Transverse colon (tissue), 4 donors: ENCODE measurements around the gene STK32B. TPM values are rescaled to one million over a fixed set of nuclear protein-coding genes. Genes with fewer than 3 reads are reported as not detected.
"Not testable (repeated sequence)": the region's sequence is repeated elsewhere in the genome, so short reads cannot be mapped to it uniquely, and the experiment has no call there.

ENCODE experiments used
- DNase-seq: peaks from one replicate; pipeline ENCODE4 v3.0.0-alpha.2; 2019
- H3K27ac ChIP-seq, 4 donors: fragments of 200-600 bp; sonication (generic); 2 replicates each; pipeline ENCODE4 v1.5.1; 2016 to 2018; ENCODE audit warnings: inconsistent platforms in 4 of 4
- H3K27me3 ChIP-seq: fragments of 200-600 bp; sonication (generic); 2 replicates; pipeline ENCODE4 v1.5.1; 2017; ENCODE audit warnings: inconsistent platforms
- H3K36me3 ChIP-seq, 4 donors: fragments of 200-600 bp; sonication (generic); 2 replicates each; pipeline ENCODE4 v1.5.1; 2017 to 2019; ENCODE audit warnings: inconsistent platforms in 4 of 4
- H3K4me1 ChIP-seq, 4 donors: fragments of 200-600 bp; sonication (generic); 2 replicates each; pipeline ENCODE4 v1.5.1; 2017 to 2020; ENCODE audit warnings: inconsistent platforms in 4 of 4
- H3K4me3 ChIP-seq, 4 donors: fragments of 200-600 bp; sonication (generic); 1 replicate in 1 of 4; 2 replicates in 3 of 4; pipeline versions ENCODE4 v1.5.1 to v1.6.1; 2017 to 2019; ENCODE audit warnings: inconsistent platforms in 4 of 4
- H3K9me3 ChIP-seq, 2 donors: fragments of 200-600 bp; sonication (generic); 2 replicates each; pipeline ENCODE4 v1.5.1; 2017 to 2019; ENCODE audit warnings: inconsistent platforms in 2 of 2
- CTCF ChIP-seq, 5 experiments: fragments of 200-600 bp in 3 of 5; fragments of 450-650 bp in 2 of 5; sonication (generic) in 3 of 5; IDR thresholded peaks; 1 replicate in 2 of 5; 2 replicates in 3 of 5; pipeline ENCODE4 v1.5.1; 2016 to 2017; ENCODE audit warnings: antibody characterized with exemption in 5 of 5, inconsistent platforms in 3 of 5, mild to moderate bottlenecking in 2 of 5, moderate library complexity in 1 of 5
- EP300 ChIP-seq: sonication (generic); formaldehyde crosslinking; IDR thresholded peaks from one replicate; pipeline ENCODE4 v1.6.1; 2017; ENCODE audit warnings: antibody characterized with exemption, low read depth
- POLR2A ChIP-seq: fragments of 450-650 bp; IDR thresholded peaks from one replicate; pipeline ENCODE4 v1.6.1; 2016; ENCODE audit warnings: antibody characterized with exemption, mild to moderate bottlenecking, moderate library complexity
- POLR2AphosphoS5 ChIP-seq, 3 donors: sonication (generic); formaldehyde crosslinking; IDR thresholded peaks; one replicate each; pipeline ENCODE4 v1.6.1; 2016; ENCODE audit warnings: antibody characterized with exemption in 3 of 3
- WGBS, 2 donors: methylation state at CpG; one replicate each; pipeline ENCODE4 v1.1.5; 2018; ENCODE audit warnings: low coverage in 1 of 2; 5-methylcytosine and 5-hydroxymethylcytosine counted together
- in situ Hi-C, 4 donors: fragments of 200-750 bp; cut with MboI; loops; one replicate each; pipeline versions ENCODE4 v1.15.0 to v1.15.1; 2017; ENCODE audit warnings: low sequenced_read_pairs in 3 of 4, low pct_ligation_motif_present in 1 of 4, low pct_unique_long_range_greater_than_20kb in 1 of 4
- intact Hi-C: fragments of 100-400 bp; cut with DNase I; formaldehyde crosslinking; loops from one replicate; pipeline ENCODE4 v1.15.1; 2023; ENCODE audit warnings: low total_unique reads
- total RNA-seq, 4 donors: library from RNA; depleted of rRNA; stranded (reverse); fragments of >200 nt; gene quantifications; one replicate each; pipeline ENCODE4 v1.1.0, GENCODE V29; 2016

Gene STK32B
- total RNA-seq, 4 donors from 2014 or later: 0.37 to 1.1 (median 0.64) TPM

- peaks cover 18% of the 10 kb centered on the region for H3K27me3 ChIP-seq
- H3K4me3 ChIP-seq: no peak overlapping the region
- H3K27ac ChIP-seq: no peak overlapping the region
- in situ Hi-C loops (no loop called here), intact Hi-C loops (no loop called here)
- no peak for TF ChIP-seq CTCF (IDR thresholded peaks at IDR 0.05)
- TF ChIP-seq POLR2AphosphoS5 (IDR thresholded peaks at IDR 0.05): no peak
- no peak for TF ChIP-seq EP300
- no peak for TF ChIP-seq POLR2A
- 69% methylated on average over 6 of the region's 6 CpGs; no CpG with 5 or more reads in 1 of the 2 donors for WGBS, 2 donors
- no peak for DNase-seq
- no peaks in the 10 kb centered on the region for H3K9me3 ChIP-seq
- H3K36me3 ChIP-seq: no peaks in the 10 kb centered on the region
- H3K4me1 ChIP-seq: peaks cover 0 to 6% (median 5%) of the 10 kb centered on the region in 4 donors
Observed at GRCh38 chr4:5052726-5053425, 1.6 kb downstream of the STK32B start.

GRCh38 chr4:5054532-5054931 lies 3.3 kb downstream of the STK32B start:
- Histone ChIP-seq H3K4me3 (no peak overlapping the region), H3K9me3 (no peaks in the 10 kb centered on the region), H3K4me1 (peaks cover 0 to 6% (median 5%) of the 10 kb centered on the region in 4 donors), H3K36me3 (no peaks in the 10 kb centered on the region), H3K27ac (no peak overlapping the region), H3K27me3 (peaks cover 18% of the 10 kb centered on the region)
- no peak for TF ChIP-seq CTCF (IDR thresholded peaks at IDR 0.05)
- no peak for TF ChIP-seq POLR2AphosphoS5 (IDR thresholded peaks at IDR 0.05)
- no peak for TF ChIP-seq POLR2A
- TF ChIP-seq EP300: no peak
- in situ Hi-C loops (no loop called here), intact Hi-C loops (no loop called here)
- no peak for DNase-seq
- WGBS, 2 donors: 45 to 50% methylated on average over 5 of the region's 5 CpGs

GRCh38 chr4:5055411-5055810 lies 4.1 kb downstream of the STK32B start:
- intact Hi-C loops: no loop called here
- H3K9me3 ChIP-seq: no peaks in the 10 kb centered on the region
- TF ChIP-seq EP300: no peak
- no peak for TF ChIP-seq CTCF (IDR thresholded peaks at IDR 0.05)
- TF ChIP-seq POLR2A: no peak
- TF ChIP-seq POLR2AphosphoS5 (IDR thresholded peaks at IDR 0.05): no peak
- H3K27ac ChIP-seq: no peak overlapping the region
- H3K27me3 ChIP-seq: peaks cover 18% of the 10 kb centered on the region
- H3K36me3 ChIP-seq: no peaks in the 10 kb centered on the region
- in situ Hi-C loops: no loop called here
- H3K4me3 ChIP-seq: no peak overlapping the region
- peaks cover 0 to 6% (median 5%) of the 10 kb centered on the region in 4 donors for H3K4me1 ChIP-seq
- WGBS, 2 donors: 43 to 58% methylated on average over 5 of the region's 5 CpGs
- DNase-seq: no peak

- intact Hi-C loops: no loop called here
- WGBS, 2 donors: 9 to 69% methylated on average over 1 to 3 of the region's 3 CpGs
- no peak overlapping the region for H3K27ac ChIP-seq
- no peak for DNase-seq
- TF ChIP-seq POLR2A (no peak), EP300 (no peak), POLR2AphosphoS5 (IDR thresholded peaks at IDR 0.05) (no peak), CTCF (IDR thresholded peaks at IDR 0.05) (no peak)
- in situ Hi-C loops: no loop called here
- H3K27me3 ChIP-seq: no peaks in the 10 kb centered on the region
- no peak overlapping the region for H3K4me3 ChIP-seq
- H3K9me3 ChIP-seq: no peaks in the 10 kb centered on the region
- no peaks in the 10 kb centered on the region for H3K4me1 ChIP-seq
- H3K36me3 ChIP-seq: no peaks in the 10 kb centered on the region
Observed at GRCh38 chr4:5066101-5066500, 14.8 kb downstream of the STK32B start.

- WGBS, 2 donors: 73 to 78% methylated on average over 2 to 3 of the region's 3 CpGs
- H3K27ac ChIP-seq, H3K9me3 ChIP-seq, H3K4me1 ChIP-seq, H3K36me3 ChIP-seq, in situ Hi-C loops, intact Hi-C loops, DNase-seq, H3K27me3 ChIP-seq, H3K4me3 ChIP-seq: not testable (repeated sequence)
Observed at GRCh38 chr4:5066968-5067367, 15.7 kb downstream of the STK32B start.
